DMS79 (cell line): ENCODE data around the gene SLC38A3.

ENCODE experiments used
- DNase-seq: peaks from one replicate; lab custom pipeline; 2025; lab: John Stamatoyannopoulos, UW

SLC38A3 gene

GRCh38 chr3:50267280-50267913 is 62.3 kb downstream of the SLC38A3 start:
- DNase-seq = no peak

GRCh38 chr3:50268276-50268675 is 63.2 kb downstream of the SLC38A3 start:
- no peak for DNase-seq

DNA sequence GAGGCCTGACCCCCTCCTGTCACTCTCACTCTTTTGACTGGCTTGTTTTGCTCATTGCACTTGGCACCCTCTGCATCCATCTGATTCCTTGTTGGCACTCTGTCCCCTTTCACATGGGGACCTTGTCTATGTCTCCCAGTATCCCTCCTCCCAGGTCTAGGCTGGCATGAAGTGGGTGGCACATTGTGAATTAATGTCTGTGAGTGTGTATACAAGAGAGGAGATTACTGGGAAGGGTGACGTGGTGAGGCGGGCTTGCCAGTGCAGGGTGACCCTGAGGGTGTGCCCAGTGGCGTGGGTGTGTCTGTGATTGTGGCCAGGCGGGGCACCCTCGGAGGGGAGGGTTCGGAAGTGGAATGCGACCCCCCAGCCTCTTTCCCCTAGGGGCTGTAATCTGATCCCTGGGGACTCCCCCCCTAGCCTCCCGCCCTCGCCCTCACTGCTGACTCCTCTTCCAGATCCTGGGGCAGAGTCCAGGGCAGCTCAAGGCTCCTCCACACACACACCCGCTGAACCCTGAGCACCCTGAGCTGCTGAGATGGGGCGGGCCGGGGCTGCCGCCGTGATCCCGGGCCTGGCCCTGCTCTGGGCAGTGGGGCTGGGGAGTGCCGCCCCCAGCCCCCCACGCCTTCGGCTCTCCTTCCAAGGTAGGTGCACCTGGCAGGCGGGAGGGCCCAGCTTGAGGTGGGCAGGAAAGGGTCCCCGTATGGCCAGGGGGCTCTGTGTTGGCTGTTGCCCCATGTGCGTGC is 63.8 kb downstream of the SLC38A3 start, which contains the start of gene SEMA3B:
TSS of gene SEMA3B (plus strand) at position 445 of the 749 bp plus-strand sequence. CDS start at position 539, 94 bp downstream.
- DNase-seq = no peak

GRCh38 chr3:50269460-50269859 is 64.4 kb downstream of the SLC38A3 start:
- no peak for DNase-seq

DNA sequence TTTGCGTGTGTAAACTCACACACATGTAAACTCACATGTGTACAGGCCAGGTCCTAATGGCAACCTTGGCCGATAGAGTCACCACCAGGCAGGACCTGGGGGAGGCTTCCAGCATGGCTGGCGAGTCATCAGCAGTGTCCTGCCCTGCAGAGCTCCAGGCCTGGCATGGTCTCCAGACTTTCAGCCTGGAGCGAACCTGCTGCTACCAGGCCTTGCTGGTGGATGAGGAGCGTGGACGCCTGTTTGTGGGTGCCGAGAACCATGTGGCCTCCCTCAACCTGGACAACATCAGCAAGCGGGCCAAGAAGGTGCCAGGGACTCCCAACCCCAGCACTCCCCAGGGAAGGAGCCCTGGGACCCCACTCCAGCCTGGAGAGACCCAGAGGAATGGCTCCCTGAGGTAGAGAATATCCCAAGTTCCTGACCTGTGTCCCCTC is 64.9 kb downstream of the SLC38A3 start:
- no peak for DNase-seq

DNA sequence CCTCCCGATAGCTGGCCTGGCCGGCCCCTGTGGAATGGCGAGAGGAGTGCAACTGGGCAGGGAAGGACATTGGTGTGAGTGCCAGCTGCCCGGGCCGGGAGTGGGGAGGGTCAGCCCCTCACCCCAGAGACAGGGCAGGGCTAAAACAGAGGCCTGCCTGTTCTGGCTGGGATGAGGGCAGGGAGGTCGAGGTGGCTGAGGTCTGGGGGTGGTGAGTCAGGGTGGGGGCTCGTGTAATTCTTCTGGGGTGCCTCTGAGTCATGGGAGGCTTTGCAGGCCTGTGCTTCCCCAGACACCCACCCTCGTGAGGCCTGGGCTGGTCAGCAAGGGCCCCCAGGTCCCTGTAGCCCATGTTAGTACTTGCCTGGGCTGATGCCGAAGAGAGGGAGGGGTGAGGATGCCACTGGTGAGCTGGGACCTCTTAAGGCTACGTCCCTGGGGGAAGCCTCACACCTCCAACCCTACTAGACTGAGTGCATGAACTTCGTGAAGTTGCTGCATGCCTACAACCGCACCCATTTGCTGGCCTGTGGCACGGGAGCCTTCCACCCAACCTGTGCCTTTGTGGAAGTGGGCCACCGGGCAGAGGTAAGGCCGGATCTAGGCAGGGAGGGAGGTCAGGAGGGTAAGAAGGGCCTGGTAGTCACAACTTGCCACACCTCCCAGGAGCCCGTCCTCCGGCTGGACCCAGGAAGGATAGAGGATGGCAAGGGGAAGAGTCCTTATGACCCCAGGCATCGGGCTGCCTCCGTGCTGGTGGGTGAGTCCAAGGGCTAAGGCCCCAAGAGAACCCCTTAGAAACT is 65.6 kb downstream of the SLC38A3 start:
- no peak for DNase-seq
